SU-DHL-6 (cell line): Measurements from ENCODE around the gene ELMO1.

Source experiments
- CTCF ChIP-seq: fragments of 200-600 bp; sonication (generic); IDR thresholded peaks from one replicate; pipeline ENCODE4 v1.5.1; 2017; ENCODE audit warnings: antibody characterized with exemption, mild to moderate bottlenecking, low read length, moderate library complexity; ENCODE audit not compliant: insufficient read depth, poor library complexity, severe bottlenecking
- EZH2phosphoT487 ChIP-seq: fragments of 200-600 bp; sonication (generic), shearing (Covaris generic); conservative IDR thresholded peaks from 2 replicates; pipeline ENCODE4 v1.6.1; 2018; ENCODE audit warnings: mild to moderate bottlenecking, antibody characterized with exemption, low read length, moderate library complexity, mixed read lengths

- no peak for TF ChIP-seq CTCF
- no peak for TF ChIP-seq EZH2phosphoT487
Observed at GRCh38 chr7:37107047-37107750, 341.5 kb downstream of the ELMO1 start.
